Fibroblast of lung (primary cell): ENCODE results near the gene FAM3D.

Source experiments
- CTCF ChIP-seq, 2 donors: IDR thresholded peaks in 1 of 2; conservative IDR thresholded peaks in 1 of 2; 1 replicate in 1 of 2; 2 replicates in 1 of 2; pipeline ENCODE4 v1.5.1; 2011 to 2012; ENCODE audit warnings: low read length in 2 of 2, control low read depth in 1 of 2, inconsistent platforms in 1 of 2, low read depth in 1 of 2, mild to moderate bottlenecking in 1 of 2
- EZH2 ChIP-seq: IDR thresholded peaks from 2 replicates; pipeline ENCODE4 v1.5.1; 2012; ENCODE audit warnings: low read length, control low read depth, mild to moderate bottlenecking; ENCODE audit errors: missing control alignments

GRCh38 chr3:58585994-58586393, 80.6 kb downstream of the FAM3D start:
- no peak for TF ChIP-seq CTCF (conservative IDR thresholded peaks at IDR 0.05 in 1 of 2, IDR thresholded peaks at IDR 0.05 in 1 of 2; ENCODE audit: low read depth in 1 of 2, low read length in 2 of 2)
- no peak for TF ChIP-seq EZH2
